ENCODE results near the gene CNTN1. TPM values are rescaled to one million over a fixed set of nuclear protein-coding genes. Genes with fewer than 3 reads are reported as not detected.

The CNTN1 gene
- total RNA-seq, 1 experiment from 2014 or later, result 3.0 TPM

DNA sequence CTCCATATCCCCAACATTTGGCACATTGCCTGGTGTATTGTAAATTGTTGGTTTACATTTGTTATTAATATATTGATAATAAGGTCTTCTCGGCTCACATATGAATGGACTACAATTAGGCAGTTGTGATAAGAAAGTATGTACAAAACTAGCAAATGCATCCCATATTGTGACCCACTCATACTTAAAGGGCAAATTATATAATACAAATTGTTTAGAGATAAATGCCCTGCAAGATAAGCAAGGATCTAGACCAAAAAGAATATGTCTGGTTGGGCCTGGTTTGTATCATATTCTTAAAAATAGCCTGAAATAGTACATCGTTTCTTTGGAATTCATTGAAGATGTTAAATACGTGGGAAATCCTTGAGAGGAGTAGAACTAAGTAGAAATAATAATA lies 151.3 kb downstream of the CNTN1 start:
- Histone ChIP-seq H3K9ac (ENCODE audit: low read length) (no peak overlapping the region), H3K27ac (ENCODE audit: low read depth, low read length) (no peak overlapping the region), H2AFZ (ENCODE audit: low read depth, low read length, poor library complexity, severe bottlenecking) (no peak overlapping the region), H3K36me3 (ENCODE audit: control insufficient read depth in 1 of 2, insufficient read depth in 2 of 2, low read length in 2 of 2) (no peaks in the 10 kb centered on the region), H3K79me2 (ENCODE audit: insufficient read depth, low read length) (no peaks in the 10 kb centered on the region), H4K20me1 (ENCODE audit: insufficient read depth) (no peaks in the 10 kb centered on the region), H3K9me2 (ENCODE audit: insufficient read depth) (0 out of 2 replicates have a peak, but pooled peaks cover 4% of the 10 kb centered on the region), H3K4me2 (ENCODE audit: low read length) (no peak overlapping the region), H3K4me1 (ENCODE audit: control insufficient read depth in 1 of 2, insufficient read depth in 2 of 2, low read length in 2 of 2) (no peaks in the 10 kb centered on the region), H3K4me3 (replicated peaks in 1 of 2; ENCODE audit: low read depth in 1 of 2, low read length in 2 of 2) (no peak overlapping the region), H3K27me3 (ENCODE audit: insufficient read depth, low read length) (no peaks in the 10 kb centered on the region), H3K9me3 (ENCODE audit: control insufficient read depth in 1 of 2, insufficient read depth in 1 of 2, low read depth in 1 of 2, low read length in 2 of 2) (no peaks in the 10 kb centered on the region)
- ATAC-seq (no peak), DNase-seq (ENCODE audit: low read depth, low spot score) (no peak)
- BruUV-seq (replicated peaks), result no TSS peak
- TF ChIP-seq, protein P1, sequence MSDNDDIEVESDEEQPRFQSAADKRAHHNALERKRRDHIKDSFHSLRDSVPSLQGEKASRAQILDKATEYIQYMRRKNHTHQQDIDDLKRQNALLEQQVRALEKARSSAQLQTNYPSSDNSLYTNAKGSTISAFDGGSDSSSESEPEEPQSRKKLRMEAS (IDR thresholded peaks at IDR 0.05), result no peak
- TF ChIP-seq EZH2phosphoT487 (IDR thresholded peaks at IDR 0.05; ENCODE audit: borderline replicate concordance), result no peak
- TF ChIP-seq EZH2 (IDR thresholded peaks at IDR 0.05), result no peak
- TF ChIP-seq, protein P2, sequence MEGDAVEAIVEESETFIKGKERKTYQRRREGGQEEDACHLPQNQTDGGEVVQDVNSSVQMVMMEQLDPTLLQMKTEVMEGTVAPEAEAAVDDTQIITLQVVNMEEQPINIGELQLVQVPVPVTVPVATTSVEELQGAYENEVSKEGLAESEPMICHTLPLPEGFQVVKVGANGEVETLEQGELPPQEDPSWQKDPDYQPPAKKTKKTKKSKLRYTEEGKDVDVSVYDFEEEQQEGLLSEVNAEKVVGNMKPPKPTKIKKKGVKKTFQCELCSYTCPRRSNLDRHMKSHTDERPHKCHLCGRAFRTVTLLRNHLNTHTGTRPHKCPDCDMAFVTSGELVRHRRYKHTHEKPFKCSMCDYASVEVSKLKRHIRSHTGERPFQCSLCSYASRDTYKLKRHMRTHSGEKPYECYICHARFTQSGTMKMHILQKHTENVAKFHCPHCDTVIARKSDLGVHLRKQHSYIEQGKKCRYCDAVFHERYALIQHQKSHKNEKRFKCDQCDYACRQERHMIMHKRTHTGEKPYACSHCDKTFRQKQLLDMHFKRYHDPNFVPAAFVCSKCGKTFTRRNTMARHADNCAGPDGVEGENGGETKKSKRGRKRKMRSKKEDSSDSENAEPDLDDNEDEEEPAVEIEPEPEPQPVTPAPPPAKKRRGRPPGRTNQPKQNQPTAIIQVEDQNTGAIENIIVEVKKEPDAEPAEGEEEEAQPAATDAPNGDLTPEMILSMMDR (IDR thresholded peaks at IDR 0.05 in 2 of 3, conservative IDR thresholded peaks at IDR 0.05 in 1 of 3; ENCODE audit: borderline replicate concordance in 1 of 3, insufficient read depth in 1 of 3, low read depth in 2 of 3, low read length in 2 of 3), result no peak
- no peak for TF ChIP-seq SP1 (IDR thresholded peaks at IDR 0.05; ENCODE audit: low read depth)
- TF ChIP-seq CEBPB (IDR thresholded peaks at IDR 0.05; ENCODE audit: low read depth), result no peak
- TF ChIP-seq TCF7L2 (IDR thresholded peaks at IDR 0.05; ENCODE audit: borderline replicate concordance, extremely low read depth, insufficient read depth, insufficient read length), result no peak
- TF ChIP-seq, protein P3, sequence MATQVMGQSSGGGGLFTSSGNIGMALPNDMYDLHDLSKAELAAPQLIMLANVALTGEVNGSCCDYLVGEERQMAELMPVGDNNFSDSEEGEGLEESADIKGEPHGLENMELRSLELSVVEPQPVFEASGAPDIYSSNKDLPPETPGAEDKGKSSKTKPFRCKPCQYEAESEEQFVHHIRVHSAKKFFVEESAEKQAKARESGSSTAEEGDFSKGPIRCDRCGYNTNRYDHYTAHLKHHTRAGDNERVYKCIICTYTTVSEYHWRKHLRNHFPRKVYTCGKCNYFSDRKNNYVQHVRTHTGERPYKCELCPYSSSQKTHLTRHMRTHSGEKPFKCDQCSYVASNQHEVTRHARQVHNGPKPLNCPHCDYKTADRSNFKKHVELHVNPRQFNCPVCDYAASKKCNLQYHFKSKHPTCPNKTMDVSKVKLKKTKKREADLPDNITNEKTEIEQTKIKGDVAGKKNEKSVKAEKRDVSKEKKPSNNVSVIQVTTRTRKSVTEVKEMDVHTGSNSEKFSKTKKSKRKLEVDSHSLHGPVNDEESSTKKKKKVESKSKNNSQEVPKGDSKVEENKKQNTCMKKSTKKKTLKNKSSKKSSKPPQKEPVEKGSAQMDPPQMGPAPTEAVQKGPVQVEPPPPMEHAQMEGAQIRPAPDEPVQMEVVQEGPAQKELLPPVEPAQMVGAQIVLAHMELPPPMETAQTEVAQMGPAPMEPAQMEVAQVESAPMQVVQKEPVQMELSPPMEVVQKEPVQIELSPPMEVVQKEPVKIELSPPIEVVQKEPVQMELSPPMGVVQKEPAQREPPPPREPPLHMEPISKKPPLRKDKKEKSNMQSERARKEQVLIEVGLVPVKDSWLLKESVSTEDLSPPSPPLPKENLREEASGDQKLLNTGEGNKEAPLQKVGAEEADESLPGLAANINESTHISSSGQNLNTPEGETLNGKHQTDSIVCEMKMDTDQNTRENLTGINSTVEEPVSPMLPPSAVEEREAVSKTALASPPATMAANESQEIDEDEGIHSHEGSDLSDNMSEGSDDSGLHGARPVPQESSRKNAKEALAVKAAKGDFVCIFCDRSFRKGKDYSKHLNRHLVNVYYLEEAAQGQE (IDR thresholded peaks at IDR 0.05; ENCODE audit: low read depth), result no peak
- TF ChIP-seq ELF1 (IDR thresholded peaks at IDR 0.05; ENCODE audit: borderline replicate concordance, low read depth), result no peak
- CTCF ChIA-PET, result no interaction called here
- RAD21 ChIA-PET (ENCODE audit: low non-redundant PET in 1 of 2, low total read pairs in 2 of 2, uncharacterized antibody in 2 of 2, unreplicated experiment in 2 of 2), result no interaction called here
- POLR2A ChIA-PET, result no interaction called here
- intact Hi-C loops (cut with micrococcal nuclease), result no loop called here

Measured in HCT116 (cell line).